SK-N-SH (cell line): ENCODE data around the gene SLC38A7. TPM values are rescaled to one million over a fixed set of nuclear protein-coding genes. Genes with fewer than 3 reads are reported as not detected.

ENCODE experiments used
- CTCF ChIA-PET: fragments of 300-600, 350-600 bp; formaldehyde crosslinking; extraction: SDS; loops from one replicate; lab custom pipeline; 2021; lab: Yijun Ruan, JAX
- POLR2A ChIA-PET: fragments of 350-600 bp; sonication (Branson Sonifier 250); formaldehyde crosslinking; extraction: SDS; loops from one replicate; lab custom pipeline; 2020; ENCODE audit warnings: antibody characterized with exemption, inconsistent platforms; lab: Yijun Ruan, JAX
- DNase-seq: peaks from one replicate; pipeline ENCODE4 v3.0.0; 2012
- H2AFZ ChIP-seq: fragments of 200-600 bp; sonication (generic); 2 replicates; pipeline ENCODE4 v1.8.1; 2016; ENCODE audit warnings: antibody characterized with exemption, mild to moderate bottlenecking, low read depth
- H3F3A ChIP-seq: fragments of 200-600 bp; sonication (generic); replicated peaks from 2 replicates; pipeline ENCODE3; 2016; ENCODE audit warnings: antibody characterized with exemption, mild to moderate bottlenecking; ENCODE audit not compliant: insufficient read depth
- H3K27ac ChIP-seq, 2 experiments: fragments of 200-500 bp in 1 of 2; fragments of 200-600 bp in 1 of 2; sonication (Bioruptor generic) in 1 of 2; sonication (generic), shearing (Covaris generic) in 1 of 2; 2 replicates each; pipeline versions ENCODE4 v1.5.1 to v1.6.1; 2014 to 2016; ENCODE audit warnings: low read depth in 2 of 2, inconsistent platforms in 1 of 2, low read length in 1 of 2, mild to moderate bottlenecking in 1 of 2, mixed read lengths in 1 of 2
- H3K27me3 ChIP-seq: fragments of 200-600 bp; sonication (generic), shearing (Covaris generic); 2 replicates; pipeline ENCODE4 v1.6.1; 2016; ENCODE audit warnings: mixed run types; ENCODE audit not compliant: insufficient read depth
- H3K36me3 ChIP-seq, 2 experiments: fragments of 200-500 bp in 1 of 2; fragments of 200-600 bp in 1 of 2; sonication (Bioruptor generic) in 1 of 2; sonication (generic) in 1 of 2; replicated peaks in 1 of 2; 2 replicates each; pipeline versions ENCODE3 to v1.5.1; 2014 to 2016; ENCODE audit warnings: low read length in 1 of 2, mild to moderate bottlenecking in 1 of 2; ENCODE audit not compliant: insufficient read depth in 2 of 2, control insufficient read depth in 1 of 2
- H3K4me1 ChIP-seq, 2 experiments: fragments of 200-500 bp in 1 of 2; fragments of 200-600 bp in 1 of 2; sonication (Bioruptor generic) in 1 of 2; sonication (generic), shearing (Covaris generic) in 1 of 2; 2 replicates each; pipeline versions ENCODE4 v1.5.1 to v1.6.1; 2014 to 2016; ENCODE audit warnings: low read depth in 1 of 2, low read length in 1 of 2, mixed run types in 1 of 2; ENCODE audit not compliant: insufficient read depth in 2 of 2, control insufficient read depth in 1 of 2
- H3K4me2 ChIP-seq: fragments of 200-600 bp; sonication (generic), shearing (Covaris generic); 2 replicates; pipeline ENCODE4 v1.6.1; 2017; ENCODE audit warnings: mixed run types
- H3K4me3 ChIP-seq, 2 experiments: fragments of 200-500 bp in 1 of 2; fragments of 200-600 bp in 1 of 2; sonication (Bioruptor generic) in 1 of 2; sonication (generic), shearing (Covaris generic) in 1 of 2; 2 replicates each; pipeline versions ENCODE4 v1.5.1 to v1.8.1; 2014 to 2016; ENCODE audit warnings: low read depth in 2 of 2, inconsistent platforms in 1 of 2, low read length in 1 of 2, mild to moderate bottlenecking in 1 of 2, mixed read lengths in 1 of 2, moderate library complexity in 1 of 2
- H3K79me2 ChIP-seq: fragments of 200-600 bp; sonication (generic); 2 replicates; pipeline ENCODE4 v1.8.1; 2017; ENCODE audit warnings: mild to moderate bottlenecking; ENCODE audit not compliant: insufficient read depth
- H3K9ac ChIP-seq: fragments of 200-600 bp; sonication (generic); 2 replicates; pipeline ENCODE4 v1.6.1; 2017; ENCODE audit warnings: mixed run types
- H3K9me2 ChIP-seq: fragments of 200-600 bp; sonication (generic); 2 replicates; pipeline ENCODE4 v1.6.1; 2017; ENCODE audit warnings: mixed run types
- H3K9me3 ChIP-seq: fragments of 200-600 bp; sonication (generic); 2 replicates; pipeline ENCODE4 v1.6.1; 2017; ENCODE audit warnings: mixed run types, mild to moderate bottlenecking, moderate library complexity
- H4K20me1 ChIP-seq: fragments of 200-600 bp; sonication (generic); 2 replicates; pipeline ENCODE4 v1.6.1; 2017; ENCODE audit warnings: mild to moderate bottlenecking, mixed run types; ENCODE audit not compliant: insufficient read depth
- CHD2 ChIP-seq: fragments of 150-350 bp; IDR thresholded peaks from 2 replicates; pipeline ENCODE4 v1.6.1; 2018; ENCODE audit warnings: low read length; ENCODE audit not compliant: partially characterized antibody
- ELF1 ChIP-seq: IDR thresholded peaks from 2 replicates; pipeline ENCODE4 v1.4.0; 2012
- EP300 ChIP-seq, 2 experiments: IDR thresholded peaks; 2 replicates each; pipeline versions ENCODE4 v1.4.0 to v1.6.1; 2012; ENCODE audit warnings: borderline replicate concordance in 1 of 2, low read depth in 1 of 2, low read length in 1 of 2
- FOSL2 ChIP-seq: IDR thresholded peaks from 2 replicates; pipeline ENCODE4 v1.4.0; 2012; ENCODE audit warnings: low read depth, mild to moderate bottlenecking, moderate library complexity, borderline replicate concordance
- FOXJ3 ChIP-seq: sonication (generic); formaldehyde crosslinking; IDR thresholded peaks from 2 replicates; pipeline ENCODE4 v1.5.1; 2020; ENCODE audit warnings: mild to moderate bottlenecking, missing genetic modification reagents
- GABPA ChIP-seq: IDR thresholded peaks from 2 replicates; pipeline ENCODE4 v1.4.0; 2012; ENCODE audit warnings: low read depth, mild to moderate bottlenecking
- GATA2 ChIP-seq: sonication (generic); formaldehyde crosslinking; IDR thresholded peaks from 2 replicates; pipeline ENCODE4 v1.5.0; 2020; ENCODE audit warnings: mild to moderate bottlenecking, missing genetic modification reagents
- JUND ChIP-seq: IDR thresholded peaks from 2 replicates; pipeline ENCODE4 v1.4.0; 2012
- MEF2A ChIP-seq: IDR thresholded peaks from 2 replicates; pipeline ENCODE4 v1.4.0; 2012; ENCODE audit warnings: low read depth, borderline replicate concordance
- MXI1 ChIP-seq: IDR thresholded peaks from 2 replicates; pipeline ENCODE4 v1.6.1; 2012; ENCODE audit warnings: mild to moderate bottlenecking, low read depth, low read length, improper control_type of control experiment
- NFIC ChIP-seq: IDR thresholded peaks from 2 replicates; pipeline ENCODE4 v1.4.0; 2012; ENCODE audit warnings: borderline replicate concordance
- NRF1 ChIP-seq: IDR thresholded peaks from 2 replicates; pipeline ENCODE4 v1.6.1; 2012; ENCODE audit warnings: low read depth, mild to moderate bottlenecking, low read length
- POLR2AphosphoS5 ChIP-seq: IDR thresholded peaks from 2 replicates; pipeline ENCODE4 v1.6.1; 2012; ENCODE audit warnings: low read depth, low read length
- RAD21 ChIP-seq: IDR thresholded peaks from 2 replicates; pipeline ENCODE4 v1.6.1; 2012; ENCODE audit warnings: mild to moderate bottlenecking, low read length
- RCOR1 ChIP-seq: fragments of 150-350 bp; IDR thresholded peaks from 2 replicates; pipeline ENCODE4 v1.6.1; 2017; ENCODE audit warnings: antibody characterized with exemption, low read length
- RXRA ChIP-seq: IDR thresholded peaks from 2 replicates; pipeline ENCODE4 v1.4.0; 2012; ENCODE audit warnings: low read depth, mild to moderate bottlenecking, borderline replicate concordance
- SIN3A ChIP-seq: IDR thresholded peaks from 2 replicates; pipeline ENCODE4 v1.6.1; 2012; ENCODE audit warnings: low read depth, mild to moderate bottlenecking, low read length, moderate library complexity, borderline replicate concordance
- TAF1 ChIP-seq: IDR thresholded peaks from 2 replicates; pipeline ENCODE4 v1.6.1; 2012; ENCODE audit warnings: low read depth, mild to moderate bottlenecking, low read length, moderate library complexity, borderline replicate concordance
- WGBS: methylation state at CpG from one replicate; pipeline ENCODE4 v1.1.6; 2017; ENCODE audit warnings: low lambda C conversion rate; 5-methylcytosine and 5-hydroxymethylcytosine counted together
- polyA plus RNA-seq, 3 experiments: library from polyadenylated mRNA; depleted of rRNA; stranded (reverse); fragments of >200 nt; gene quantifications; 2 replicates each; pipeline ENCODE4 v1.2.3, GENCODE V29; 2012
- TF ChIP-seq, protein P1 (sequence below): IDR thresholded peaks from 2 replicates; pipeline ENCODE4; 2012
- TF ChIP-seq, protein P2 (sequence below): IDR thresholded peaks from 2 replicates; pipeline ENCODE4 v1.4.0; 2012; ENCODE audit warnings: low read depth
- TF ChIP-seq, protein P3 (sequence below): IDR thresholded peaks from 2 replicates; pipeline ENCODE4 v1.4.0; 2012; ENCODE audit warnings: low read depth, borderline replicate concordance
- TF ChIP-seq, protein P4 (sequence below): fragments of 200-600 bp; sonication (generic); IDR thresholded peaks from 2 replicates; pipeline ENCODE4 v1.6.1; 2017; ENCODE audit warnings: antibody characterized with exemption, mild to moderate bottlenecking, moderate library complexity

SLC38A7 gene
- polyA plus RNA-seq, 1 of the 3 experiments (the other 2 are of a cell fraction) = 14.1 TPM

DNA sequence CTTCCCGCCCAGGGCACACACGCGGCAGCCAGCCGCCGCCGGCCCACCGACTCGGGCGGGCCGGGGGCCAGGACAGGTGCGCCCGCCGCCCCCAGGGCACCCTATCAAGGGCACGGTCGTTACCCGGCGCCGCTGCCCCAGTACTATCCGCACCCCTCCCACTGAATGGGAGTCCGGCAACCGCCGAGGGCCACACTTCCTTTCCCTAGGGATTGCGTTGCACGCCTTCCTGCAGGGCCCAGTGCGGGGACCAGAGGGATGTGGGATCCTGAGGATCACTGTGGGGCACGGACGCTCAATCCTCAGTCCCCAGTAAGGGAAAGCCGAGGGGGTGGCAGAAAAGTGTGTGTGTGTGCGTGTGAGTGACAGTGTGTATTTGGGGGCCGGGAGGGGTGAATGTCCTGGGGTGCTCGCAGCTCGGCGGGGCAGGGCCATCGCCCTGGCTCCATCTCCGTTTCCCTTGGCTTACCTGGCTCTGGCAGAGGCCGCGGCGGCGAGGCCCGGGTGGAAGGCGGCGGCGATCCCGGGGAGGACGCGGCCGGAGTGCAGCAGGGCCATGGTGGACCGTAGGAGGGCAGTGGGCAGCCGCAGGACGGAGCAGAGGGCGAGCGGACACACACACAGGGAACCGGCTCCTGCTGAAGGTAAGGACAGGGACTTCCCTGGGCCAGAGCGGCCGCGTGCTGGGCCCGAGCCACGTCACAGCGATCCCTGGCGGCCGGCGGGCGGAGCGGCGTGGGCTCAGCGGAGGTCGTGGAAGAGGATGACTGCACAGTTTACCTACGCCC is 49.3 kb upstream of the SLC38A7 start, which contains the start of gene GOT2:
Gene GOT2 (minus strand): TSS at position 646 of the 788 bp plus-strand sequence. CDS start 88 bp downstream, at position 558.
- peak within 1 kb of the TSS; percentile 84 for H3K9ac ChIP-seq
- H3K79me2 ChIP-seq = peaks cover 52% of the 10 kb centered on the region
- no peaks in the 10 kb centered on the region for H3F3A ChIP-seq
- H3K27me3 ChIP-seq = no peaks in the 10 kb centered on the region
- peak within 1 kb of the TSS; percentile 86 for H3K4me2 ChIP-seq
- ChIA-PET POLR2A (no interaction called here), CTCF (interaction anchor here (0.5 to 1.8 kb wide), 11 partner anchors 9 to 69 kb away, joined by 3 to 7 read pairs (median 4); no protein-coding TSS in a partner anchor)
- peak within 1 kb of the TSS; percentile 80; the same call in 1 of the 2 replicates for H2AFZ ChIP-seq
- TF ChIP-seq MXI1 (peak; percentile 82), FOSL2 (no peak; the same call in 1 of the 2 replicates), TAF1 (peak; percentile 86), RAD21 (0 out of 2 replicates have a peak, but pooled peaks have one; percentile 16), SIN3A (peak; percentile 93; the same call in 1 of the 2 replicates), GABPA (peak; percentile 50), NFIC (peak; percentile 91), FOXJ3 (CRISPR knock-in tag) (0 out of 2 replicates have a peak, but pooled peaks have one; percentile 32), CHD2 (peak; percentile 87), RXRA (no peak), RCOR1 (peak; percentile 65; the same call in 1 of the 2 replicates), POLR2AphosphoS5 (peak; percentile 77), EP300 (IDR thresholded peaks at IDR 0.05; ENCODE audit: borderline replicate concordance in 1 of 2, low read depth in 1 of 2, low read length in 1 of 2) (no peak; a peak in 1 of 4 replicates), MEF2A (no peak), ELF1 (0 out of 2 replicates have a peak, but pooled peaks have one; percentile 56), NRF1 (no peak), JUND (no peak), GATA2 (no peak)
- TF ChIP-seq, protein P1, sequence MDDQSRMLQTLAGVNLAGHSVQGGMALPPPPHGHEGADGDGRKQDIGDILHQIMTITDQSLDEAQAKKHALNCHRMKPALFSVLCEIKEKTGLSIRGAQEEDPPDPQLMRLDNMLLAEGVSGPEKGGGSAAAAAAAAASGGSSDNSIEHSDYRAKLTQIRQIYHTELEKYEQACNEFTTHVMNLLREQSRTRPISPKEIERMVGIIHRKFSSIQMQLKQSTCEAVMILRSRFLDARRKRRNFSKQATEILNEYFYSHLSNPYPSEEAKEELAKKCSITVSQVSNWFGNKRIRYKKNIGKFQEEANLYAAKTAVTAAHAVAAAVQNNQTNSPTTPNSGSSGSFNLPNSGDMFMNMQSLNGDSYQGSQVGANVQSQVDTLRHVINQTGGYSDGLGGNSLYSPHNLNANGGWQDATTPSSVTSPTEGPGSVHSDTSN = 0 out of 2 replicates have a peak, but pooled peaks have one; percentile 7
- TF ChIP-seq, protein P2, sequence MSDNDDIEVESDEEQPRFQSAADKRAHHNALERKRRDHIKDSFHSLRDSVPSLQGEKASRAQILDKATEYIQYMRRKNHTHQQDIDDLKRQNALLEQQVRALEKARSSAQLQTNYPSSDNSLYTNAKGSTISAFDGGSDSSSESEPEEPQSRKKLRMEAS = peak; percentile 83
- TF ChIP-seq, protein P3, sequence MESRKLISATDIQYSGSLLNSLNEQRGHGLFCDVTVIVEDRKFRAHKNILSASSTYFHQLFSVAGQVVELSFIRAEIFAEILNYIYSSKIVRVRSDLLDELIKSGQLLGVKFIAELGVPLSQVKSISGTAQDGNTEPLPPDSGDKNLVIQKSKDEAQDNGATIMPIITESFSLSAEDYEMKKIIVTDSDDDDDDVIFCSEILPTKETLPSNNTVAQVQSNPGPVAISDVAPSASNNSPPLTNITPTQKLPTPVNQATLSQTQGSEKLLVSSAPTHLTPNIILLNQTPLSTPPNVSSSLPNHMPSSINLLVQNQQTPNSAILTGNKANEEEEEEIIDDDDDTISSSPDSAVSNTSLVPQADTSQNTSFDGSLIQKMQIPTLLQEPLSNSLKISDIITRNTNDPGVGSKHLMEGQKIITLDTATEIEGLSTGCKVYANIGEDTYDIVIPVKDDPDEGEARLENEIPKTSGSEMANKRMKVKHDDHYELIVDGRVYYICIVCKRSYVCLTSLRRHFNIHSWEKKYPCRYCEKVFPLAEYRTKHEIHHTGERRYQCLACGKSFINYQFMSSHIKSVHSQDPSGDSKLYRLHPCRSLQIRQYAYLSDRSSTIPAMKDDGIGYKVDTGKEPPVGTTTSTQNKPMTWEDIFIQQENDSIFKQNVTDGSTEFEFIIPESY = 0 out of 2 replicates have a peak, but pooled peaks have one; percentile 43
- TF ChIP-seq, protein P4, sequence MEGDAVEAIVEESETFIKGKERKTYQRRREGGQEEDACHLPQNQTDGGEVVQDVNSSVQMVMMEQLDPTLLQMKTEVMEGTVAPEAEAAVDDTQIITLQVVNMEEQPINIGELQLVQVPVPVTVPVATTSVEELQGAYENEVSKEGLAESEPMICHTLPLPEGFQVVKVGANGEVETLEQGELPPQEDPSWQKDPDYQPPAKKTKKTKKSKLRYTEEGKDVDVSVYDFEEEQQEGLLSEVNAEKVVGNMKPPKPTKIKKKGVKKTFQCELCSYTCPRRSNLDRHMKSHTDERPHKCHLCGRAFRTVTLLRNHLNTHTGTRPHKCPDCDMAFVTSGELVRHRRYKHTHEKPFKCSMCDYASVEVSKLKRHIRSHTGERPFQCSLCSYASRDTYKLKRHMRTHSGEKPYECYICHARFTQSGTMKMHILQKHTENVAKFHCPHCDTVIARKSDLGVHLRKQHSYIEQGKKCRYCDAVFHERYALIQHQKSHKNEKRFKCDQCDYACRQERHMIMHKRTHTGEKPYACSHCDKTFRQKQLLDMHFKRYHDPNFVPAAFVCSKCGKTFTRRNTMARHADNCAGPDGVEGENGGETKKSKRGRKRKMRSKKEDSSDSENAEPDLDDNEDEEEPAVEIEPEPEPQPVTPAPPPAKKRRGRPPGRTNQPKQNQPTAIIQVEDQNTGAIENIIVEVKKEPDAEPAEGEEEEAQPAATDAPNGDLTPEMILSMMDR = peak; percentile 89
- DNase-seq = peak; percentile 94
- H4K20me1 ChIP-seq = peaks cover 9% of the 10 kb centered on the region
- H3K4me1 ChIP-seq = peaks cover 0 to 6% of the 10 kb centered on the region in 2 experiments; a peak in 3 of 4 replicates
- H3K27ac ChIP-seq = peak within 1 kb of the TSS; percentile 67 to 71; a peak in 3 of 4 replicates
- no peaks in the 10 kb centered on the region for H3K9me3 ChIP-seq
- no peaks in the 10 kb centered on the region for H3K9me2 ChIP-seq
- WGBS = under 1% methylated on average over 32 of the region's 68 CpGs
- H3K36me3 ChIP-seq = peaks cover 0 to 5% of the 10 kb centered on the region in 2 experiments
- peak within 1 kb of the TSS; percentile 85 to 98 for H3K4me3 ChIP-seq
